HepG2 (cell line): Measurements from ENCODE around the gene CAPN12. TPM values are rescaled to one million over a fixed set of nuclear protein-coding genes. Genes with fewer than 3 reads are reported as not detected.

Experiments used
- ATAC-seq: fragments of 200-7000 bp; cut with Tn5 transposase; 3 replicates; pipeline ENCODE4 v1.9.1; 2020; ENCODE audit warnings: mild to moderate bottlenecking, moderate library complexity
- BruUV-seq: library from RNA; stranded (reverse); fragments of 400-500 nt; replicated peaks from 2 replicates; lab custom pipeline; 2021; lab: Mats Ljungman, UMichigan
- CTCF ChIA-PET: fragments of 300-600 bp; formaldehyde crosslinking; extraction: SDS; loops from one replicate; lab custom pipeline; 2021; ENCODE audit warnings: low total read pairs, inconsistent platforms, low intra/inter-chr PET ratio; lab: Yijun Ruan, JAX
- POLR2A ChIA-PET: fragments of 350-600 bp; sonication (Branson Sonifier 250); formaldehyde crosslinking; loops from one replicate; lab custom pipeline; 2020; ENCODE audit warnings: antibody characterized with exemption, inconsistent platforms; lab: Yijun Ruan, JAX
- DNase-seq: peaks from one replicate; pipeline ENCODE4 v3.0.0-alpha.2; 2015; ENCODE audit warnings: low spot score
- FAIRE-seq: peaks from 3 replicates; lab custom pipeline; 2011; peaks lifted over from hg19 to GRCh38; lab: Jason Lieb, UNC
- H2AFZ ChIP-seq: one replicate; pipeline ENCODE4 v1.6.1; 2011; ENCODE audit warnings: low read length, inconsistent platforms
- H3K27ac ChIP-seq: fragments of 300-600 bp; 3 replicates; pipeline ENCODE4 v1.8.0; 2011; ENCODE audit warnings: mixed run types, mild to moderate bottlenecking, mixed read lengths, low read length, inconsistent platforms; ENCODE audit not compliant: insufficient read depth; ENCODE audit errors: extremely low read length
- H3K27me3 ChIP-seq, 2 experiments: fragments of 200-600 bp in 1 of 2; 2 replicates in 1 of 2; 3 replicates in 1 of 2; pipeline versions ENCODE4 v1.6.0 to v1.8.0; 2011; ENCODE audit warnings: low read length in 2 of 2, mild to moderate bottlenecking in 2 of 2, moderate library complexity in 2 of 2, inconsistent platforms in 1 of 2; ENCODE audit not compliant: insufficient read depth in 2 of 2, control insufficient read depth in 1 of 2
- H3K36me3 ChIP-seq, 2 experiments: fragments of 200-600 bp in 1 of 2; replicated peaks in 1 of 2; 2 replicates in 1 of 2; 3 replicates in 1 of 2; pipeline versions ENCODE4 v1.5.1 to v1.8.0; 2011; ENCODE audit warnings: low read length in 2 of 2, inconsistent platforms in 1 of 2; ENCODE audit not compliant: insufficient read depth in 2 of 2, control insufficient read depth in 1 of 2
- H3K4me1 ChIP-seq: 2 replicates; pipeline ENCODE4 v1.5.1; 2012; ENCODE audit warnings: low read length, inconsistent platforms; ENCODE audit not compliant: insufficient read depth
- H3K4me2 ChIP-seq: 2 replicates; pipeline ENCODE4 v1.6.0; 2011; ENCODE audit warnings: low read depth, low read length, inconsistent platforms
- H3K4me3 ChIP-seq, 3 experiments: fragments of 200-600 bp in 1 of 3; sonication (generic), shearing (Covaris generic) in 1 of 3; replicated peaks in 1 of 3; 2 replicates each; pipeline ENCODE4 v1.5.1; 2011 to 2016; ENCODE audit warnings: low read length in 3 of 3, inconsistent platforms in 2 of 3, low read depth in 2 of 3, mild to moderate bottlenecking in 2 of 3, control low read depth in 1 of 3, mixed read lengths in 1 of 3; ENCODE audit not compliant: insufficient read depth in 1 of 3
- H3K79me2 ChIP-seq: one replicate; pipeline ENCODE4 v1.6.1; 2011; ENCODE audit warnings: low read length, inconsistent platforms; ENCODE audit not compliant: insufficient read depth
- H3K9ac ChIP-seq: 2 replicates; pipeline ENCODE4 v1.6.0; 2011; ENCODE audit warnings: mild to moderate bottlenecking, low read depth, low read length, inconsistent platforms; ENCODE audit not compliant: insufficient read depth
- H3K9me3 ChIP-seq: 2 replicates; pipeline ENCODE4 v1.5.1; 2012; ENCODE audit warnings: mild to moderate bottlenecking, low read length
- H4K20me1 ChIP-seq: 2 replicates; pipeline ENCODE4 v1.6.0; 2011; ENCODE audit warnings: inconsistent platforms, mild to moderate bottlenecking, low read length, moderate library complexity; ENCODE audit not compliant: insufficient read depth
- AGO2 ChIP-seq: fragments of 200-400 bp; formaldehyde crosslinking; optimal IDR thresholded peaks from 2 replicates; pipeline ENCODE3; 2017; ENCODE audit warnings: mild to moderate bottlenecking, low read depth, low read length, moderate library complexity
- CEBPG ChIP-seq: IDR thresholded peaks from 2 replicates; pipeline ENCODE4 v1.6.1; 2016
- HINFP ChIP-seq: sonication (generic); formaldehyde crosslinking; IDR thresholded peaks from 2 replicates; pipeline ENCODE4 v1.4.0; 2020; ENCODE audit warnings: low read depth, mild to moderate bottlenecking, missing genetic modification reagents
- NONO ChIP-seq, 2 experiments: fragments of 450-650 bp in 1 of 2; sonication (generic) in 1 of 2; formaldehyde crosslinking in 1 of 2; IDR thresholded peaks in 1 of 2; conservative IDR thresholded peaks in 1 of 2; 2 replicates each; pipeline versions ENCODE4 v1.6.1 to v1.8.0; 2017 to 2022; ENCODE audit warnings: mild to moderate bottlenecking in 1 of 2, missing genetic modification reagents in 1 of 2, moderate library complexity in 1 of 2
- PCBP2 ChIP-seq: fragments of 200-400 bp; formaldehyde crosslinking; optimal IDR thresholded peaks from 2 replicates; pipeline ENCODE3; 2018; ENCODE audit warnings: low read length, low read depth; ENCODE audit not compliant: poor library complexity, severe bottlenecking
- ZBTB49 ChIP-seq: sonication (generic); formaldehyde crosslinking; IDR thresholded peaks from 2 replicates; pipeline ENCODE4 v1.4.0; 2020; ENCODE audit warnings: missing genetic modification reagents, borderline replicate concordance
- ZNF251 ChIP-seq: sonication (generic); formaldehyde crosslinking; IDR thresholded peaks from 2 replicates; pipeline ENCODE4 v1.9.0; 2021; ENCODE audit warnings: mild to moderate bottlenecking, missing genetic modification reagents
- ZNF335 ChIP-seq: sonication (generic); formaldehyde crosslinking; IDR thresholded peaks from 2 replicates; pipeline ENCODE4 v1.4.0; 2020; ENCODE audit warnings: missing genetic modification reagents
- ZNF619 ChIP-seq: sonication (generic); formaldehyde crosslinking; IDR thresholded peaks from 2 replicates; pipeline ENCODE4 v1.4.0; 2020; ENCODE audit warnings: mild to moderate bottlenecking, missing genetic modification reagents
- WGBS: methylation state at CpG from one replicate; pipeline ENCODE4 v1.1.6; 2017; ENCODE audit warnings: low lambda C conversion rate; 5-methylcytosine and 5-hydroxymethylcytosine counted together
- in situ Hi-C: cut with HindIII; loops from 2 replicates; pipeline ENCODE4 v1.10.0; 2017; ENCODE audit warnings: low pct_unique_long_range_greater_than_20kb; ENCODE audit not compliant: extremely low pct_ligation_motif_present
- intact Hi-C: fragments of 100-400 bp; cut with micrococcal nuclease; formaldehyde crosslinking; loops from one replicate; pipeline ENCODE4 v1.10.0; 2022; ENCODE audit not compliant: unreplicated experiment
- polyA plus RNA-seq, 8 experiments: library from polyadenylated mRNA; depleted of rRNA in 3 of 8; stranded (reverse) in 7 of 8; unstranded in 1 of 8; fragments of >200 nt; fragmentation: Illumina TruSeq in 4 of 8; extraction: Trizol in 4 of 8; gene quantifications; 2 replicates each; pipeline versions ENCODE4 v1.2.1 to v1.2.3, GENCODE V29; 2011 to 2016; ENCODE audit warnings: low read depth in 4 of 8, missing spikeins in 1 of 8, mixed read lengths in 1 of 8; ENCODE audit not compliant: insufficient read depth in 1 of 8
- total RNA-seq, 5 experiments: library from RNA; depleted of rRNA; stranded (reverse); fragments of >200 nt; fragmentation: Illumina TruSeq; extraction: Trizol; gene quantifications; 2 replicates each; pipeline ENCODE4 v1.2.3, GENCODE V29; 2016; ENCODE audit warnings: low read depth in 1 of 5

Gene CAPN12
- total and polyA plus RNA-seq, 2 of the 13 experiments (the other 11 are each of a cell fraction or from before 2014, with no cell fraction given) = 1.6 to 13.6 TPM

GRCh38 chr19:38717855-38718254, 26.4 kb downstream of the CAPN12 start (continued):
- TF ChIP-seq ZBTB49 (CRISPR knock-in tag) (no peak), ZNF251 (CRISPR knock-in tag) (no peak), ZNF619 (CRISPR knock-in tag) (no peak), PCBP2 (no peak), CEBPG (CRISPR knock-in tag) (no peak)

- ChIA-PET CTCF (no interaction called here), POLR2A (interaction anchor here (0.8 kb wide), 1 partner anchor 15 kb away, joined by 3 read pairs; no protein-coding TSS in a partner anchor)
- Histone ChIP-seq H3K4me2 (no peak overlapping the region), H3K4me1 (peaks cover 36% of the 10 kb centered on the region), H3K27me3 (no peaks in the 10 kb centered on the region), H4K20me1 (no peaks in the 10 kb centered on the region), H2AFZ (no peak overlapping the region), H3K9me3 (no peaks in the 10 kb centered on the region), H3K4me3 (no peak overlapping the region), H3K27ac (no peak overlapping the region), H3K9ac (no peak overlapping the region), H3K79me2 (no peaks in the 10 kb centered on the region), H3K36me3 (peaks cover 39 to 64% of the 10 kb centered on the region in 2 experiments; a peak in 4 of 5 replicates)
- no peak for TF ChIP-seq NONO (IDR thresholded peaks at IDR 0.05)
- TF ChIP-seq NONO (CRISPR knock-in tag; conservative IDR thresholded peaks at IDR 0.05) = 0 out of 2 replicates have a peak, but pooled peaks have one; percentile 10
- TF ChIP-seq AGO2 = peak; percentile 89
- TF ChIP-seq ZNF335 (CRISPR knock-in tag) = no peak
- TF ChIP-seq HINFP (CRISPR knock-in tag) = no peak
- in situ Hi-C loops = no loop called here
- FAIRE-seq (no peak), ATAC-seq (no peak), DNase-seq (no peak)
- 100% methylated on average over 1 of the region's 17 CpGs for WGBS
- no TSS peak for BruUV-seq
- intact Hi-C loops = no loop called here
Measured at GRCh38 chr19:38717051-38717450, 27.2 kb downstream of the CAPN12 start.
